ENCODE data around the gene ZMYND8.
A peak's percentile ranks its signal among the peaks of the same experiment; 100 is the strongest.
"Not testable (repeated sequence)": the region's sequence is repeated elsewhere in the genome, so short reads cannot be mapped to it uniquely, and the experiment has no call there.

Gene ZMYND8

DNA sequence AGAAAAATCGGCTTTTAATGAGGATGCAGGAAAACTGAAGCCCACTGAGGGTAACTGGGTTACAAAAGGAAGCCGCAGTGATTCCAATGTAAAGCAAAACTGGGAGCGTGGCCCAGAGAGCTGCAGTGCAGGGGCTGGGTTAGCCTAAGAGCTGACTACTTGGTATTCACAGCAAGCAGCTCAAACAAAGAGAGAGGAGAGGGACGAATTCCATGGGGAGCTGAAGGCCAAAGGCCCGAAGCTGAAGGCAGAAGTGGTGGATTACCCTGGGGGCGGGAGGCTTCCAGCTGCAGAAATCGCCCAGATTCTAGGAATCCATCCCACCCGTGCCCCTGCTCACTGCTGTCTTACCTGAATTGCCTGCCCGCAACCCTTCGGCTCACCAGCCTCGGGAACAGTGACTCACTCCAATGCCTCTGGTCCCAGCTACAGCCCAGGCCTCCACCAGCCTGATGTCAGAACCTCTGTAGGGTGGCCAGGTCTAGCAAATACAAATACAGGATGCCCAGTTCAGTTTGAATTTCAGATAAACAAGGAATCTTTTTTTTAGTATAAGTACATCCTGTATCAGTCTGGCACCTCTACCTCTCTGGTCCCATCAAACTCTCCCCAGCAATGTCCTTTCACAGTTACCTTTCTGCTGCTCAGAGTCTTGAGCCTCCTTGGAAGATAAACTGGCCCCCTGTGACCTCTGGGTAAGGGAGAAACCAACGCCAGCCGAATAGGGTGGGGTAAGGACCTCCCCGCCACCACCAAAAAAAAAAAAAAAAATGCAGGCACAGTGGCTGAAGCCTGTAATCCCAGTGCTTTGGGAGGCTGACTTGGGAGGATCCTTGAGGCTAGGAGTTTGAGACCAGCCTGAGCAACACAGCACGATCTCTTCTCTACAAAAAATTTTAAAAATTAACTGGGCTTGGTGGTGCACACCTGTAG lies 14.6 kb upstream of the ZMYND8 start:
- no peak for DNase-seq (ENCODE audit: low spot score)

DNA sequence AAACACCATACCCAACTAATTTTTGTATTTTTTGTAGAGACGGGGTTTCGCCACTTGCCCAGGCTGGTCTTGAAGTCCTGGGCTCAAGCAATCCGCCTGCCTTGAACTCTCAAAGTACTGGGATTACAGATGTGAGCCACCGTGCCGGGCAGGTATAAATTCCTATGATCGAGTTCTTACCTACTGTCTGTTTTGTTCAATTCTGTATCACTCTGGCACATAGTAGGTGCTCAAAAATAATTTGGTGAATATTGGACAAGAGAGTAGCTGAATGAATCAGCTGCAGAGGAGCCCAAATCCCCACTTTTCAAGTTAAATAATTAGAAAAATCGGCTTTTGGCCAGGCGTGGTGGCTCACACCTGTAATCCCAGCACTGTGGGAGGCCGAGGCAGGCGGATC lies 13.7 kb upstream of the ZMYND8 start:
- no peak for DNase-seq (ENCODE audit: low spot score)

DNA sequence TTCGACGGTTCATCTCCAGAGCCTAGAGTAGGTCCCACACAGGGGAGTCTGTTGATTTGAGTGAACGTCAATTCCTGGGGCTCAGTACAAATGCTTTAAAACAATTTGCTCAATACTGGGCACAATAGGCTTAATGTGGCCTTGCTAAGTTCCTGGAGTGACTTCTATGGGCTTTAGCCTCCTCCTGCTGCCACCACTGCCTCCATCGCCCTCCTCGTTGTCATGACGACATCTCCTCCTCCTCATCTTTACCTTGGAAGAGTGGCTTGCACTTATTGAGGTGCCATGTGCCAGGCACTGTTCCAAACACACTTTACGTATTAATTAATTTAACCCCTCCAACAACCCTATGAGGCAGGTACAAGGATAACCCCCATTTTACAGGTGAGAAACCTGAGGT lies 11.8 kb upstream of the ZMYND8 start:
- no peak for DNase-seq (ENCODE audit: low spot score)

DNA sequence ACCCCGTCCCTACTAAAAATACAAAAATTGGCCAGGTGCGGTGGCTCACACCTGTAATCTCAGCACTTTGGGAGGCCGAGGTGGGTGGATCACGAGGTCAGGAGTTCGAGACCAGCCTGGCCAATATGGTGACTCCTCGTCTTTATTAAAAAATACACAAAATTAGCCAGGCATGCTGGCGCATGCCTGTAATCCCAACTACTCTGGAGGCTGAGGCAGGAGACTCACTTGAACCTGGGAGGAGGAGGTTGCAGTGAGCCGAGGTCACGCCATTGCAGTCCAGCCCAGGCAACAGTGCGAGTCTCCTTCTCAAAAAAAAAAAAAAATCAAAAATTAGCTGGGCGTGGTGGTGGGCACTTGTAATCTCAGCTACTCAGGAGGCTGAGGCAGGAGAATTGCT lies 9.8 kb upstream of the ZMYND8 start:
- DNase-seq (ENCODE audit: low spot score): not testable (repeated sequence)

DNA sequence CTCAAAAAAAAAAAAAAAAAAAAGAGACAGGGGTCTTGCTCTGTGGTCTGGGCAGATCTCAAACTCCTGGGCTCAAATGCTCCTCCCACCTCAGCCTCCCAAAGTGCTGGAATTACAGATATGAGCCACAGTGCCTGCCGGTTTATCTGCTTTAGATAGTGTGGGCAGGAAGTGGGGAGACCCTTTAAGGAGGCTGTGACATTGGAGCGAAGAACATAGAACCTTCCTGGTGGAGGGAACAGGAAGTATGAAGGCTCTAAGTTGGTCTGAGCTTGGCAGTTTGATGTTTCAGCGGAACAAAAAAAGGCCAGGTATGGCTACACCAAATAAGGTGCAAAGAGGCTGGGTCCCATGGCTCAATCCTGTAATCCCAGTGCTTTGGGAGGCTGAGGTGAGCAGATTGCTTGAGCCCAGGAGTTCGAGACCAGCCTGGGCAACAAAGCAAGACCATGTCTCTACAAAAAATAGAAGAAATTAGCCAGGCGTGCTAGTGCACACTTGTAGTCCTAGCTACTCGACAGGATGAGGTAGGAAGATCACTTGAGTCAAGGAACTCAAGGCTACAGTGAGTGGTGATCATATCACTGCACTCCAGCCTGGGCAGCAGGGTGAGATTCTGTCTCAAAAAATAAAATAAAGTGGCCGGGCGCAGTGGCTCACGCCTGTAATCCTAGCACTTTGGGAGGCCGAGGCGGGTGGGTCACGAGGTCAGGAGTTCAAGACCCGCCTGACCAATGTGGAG lies 8.7 kb upstream of the ZMYND8 start:
- no peak for DNase-seq (ENCODE audit: low spot score)

DNA sequence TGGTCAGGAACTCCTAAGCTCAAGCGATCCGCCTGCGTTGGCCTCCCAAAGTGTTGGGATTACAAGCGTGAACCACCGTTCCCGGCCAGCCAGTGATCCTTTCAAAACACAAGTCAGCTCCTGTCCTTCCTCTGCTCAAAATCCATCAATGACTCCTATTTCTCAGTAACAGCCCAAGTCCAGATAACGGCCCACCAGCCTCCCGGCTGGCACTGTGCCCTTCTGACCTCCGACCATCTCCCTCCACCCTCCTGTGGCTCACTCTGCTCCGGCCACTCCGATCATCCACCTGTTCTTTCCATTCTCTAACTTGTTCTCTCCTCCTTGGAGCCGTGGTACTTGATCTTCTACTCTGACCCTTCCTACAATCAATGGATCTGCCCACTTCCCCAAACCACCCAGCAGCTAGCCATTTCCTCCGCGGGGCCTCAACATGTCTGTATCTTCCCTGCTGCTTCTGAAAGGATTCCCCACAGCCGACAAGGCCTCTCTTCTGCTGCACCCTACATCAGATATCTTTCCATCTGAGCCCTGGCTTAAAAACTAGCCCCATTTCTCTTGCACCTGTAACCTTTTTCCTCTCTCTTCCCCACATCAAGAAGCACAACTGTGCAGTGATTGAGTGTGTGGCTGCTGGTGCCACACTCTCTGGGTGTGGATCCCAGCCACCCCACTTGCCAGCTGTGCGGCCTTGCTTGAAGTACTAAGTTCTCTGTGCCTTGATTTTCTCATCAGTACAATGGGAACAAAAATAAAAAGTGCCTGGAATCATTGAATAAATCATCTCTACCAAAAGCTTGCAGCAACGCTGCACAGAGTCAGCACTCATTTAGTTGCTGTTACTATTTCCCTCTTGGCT lies 6.1 kb upstream of the ZMYND8 start:
- no peak for DNase-seq (ENCODE audit: low spot score)

DNA sequence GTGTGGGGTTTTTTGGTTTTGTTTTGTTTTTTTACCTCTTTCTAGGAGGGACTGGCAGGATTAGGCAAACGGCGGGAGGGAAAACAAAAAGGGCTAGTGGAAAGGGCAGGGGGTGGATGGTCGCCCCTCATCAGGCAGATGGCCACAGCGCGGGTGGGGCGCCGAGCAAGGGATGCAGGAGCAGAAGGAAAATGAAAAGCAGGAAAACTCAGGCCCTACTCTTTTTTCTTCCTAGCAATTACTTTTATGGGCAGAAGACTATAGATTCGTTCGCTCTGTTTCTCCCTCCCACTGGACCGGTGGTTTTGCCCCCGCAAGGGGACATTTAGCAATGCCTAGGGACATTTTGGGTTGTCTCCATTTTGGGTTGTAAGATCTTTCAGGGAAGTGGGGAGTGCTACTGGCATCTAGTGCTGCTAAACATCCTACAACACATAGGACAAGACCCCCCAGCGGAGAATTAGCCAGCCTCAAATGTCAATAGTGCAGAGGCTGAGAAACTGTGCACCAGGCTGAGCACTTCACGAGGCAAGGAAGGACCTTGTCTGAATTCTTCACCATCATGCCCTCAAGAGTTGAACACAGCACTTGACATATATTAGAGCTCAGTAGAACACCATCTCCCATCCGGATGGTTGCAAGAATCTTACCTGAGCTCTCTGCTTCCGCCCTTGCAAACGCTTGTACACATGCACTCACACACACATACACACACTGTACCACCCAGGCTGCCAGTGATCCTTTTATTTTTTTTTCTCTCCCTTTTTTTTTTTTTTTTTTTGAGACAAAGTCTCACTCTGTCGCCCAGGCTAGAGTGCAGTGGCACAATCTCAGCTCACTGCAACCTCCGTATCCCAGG lies 4.8 kb upstream of the ZMYND8 start:
- DNase-seq (ENCODE audit: low spot score): no peak

DNA sequence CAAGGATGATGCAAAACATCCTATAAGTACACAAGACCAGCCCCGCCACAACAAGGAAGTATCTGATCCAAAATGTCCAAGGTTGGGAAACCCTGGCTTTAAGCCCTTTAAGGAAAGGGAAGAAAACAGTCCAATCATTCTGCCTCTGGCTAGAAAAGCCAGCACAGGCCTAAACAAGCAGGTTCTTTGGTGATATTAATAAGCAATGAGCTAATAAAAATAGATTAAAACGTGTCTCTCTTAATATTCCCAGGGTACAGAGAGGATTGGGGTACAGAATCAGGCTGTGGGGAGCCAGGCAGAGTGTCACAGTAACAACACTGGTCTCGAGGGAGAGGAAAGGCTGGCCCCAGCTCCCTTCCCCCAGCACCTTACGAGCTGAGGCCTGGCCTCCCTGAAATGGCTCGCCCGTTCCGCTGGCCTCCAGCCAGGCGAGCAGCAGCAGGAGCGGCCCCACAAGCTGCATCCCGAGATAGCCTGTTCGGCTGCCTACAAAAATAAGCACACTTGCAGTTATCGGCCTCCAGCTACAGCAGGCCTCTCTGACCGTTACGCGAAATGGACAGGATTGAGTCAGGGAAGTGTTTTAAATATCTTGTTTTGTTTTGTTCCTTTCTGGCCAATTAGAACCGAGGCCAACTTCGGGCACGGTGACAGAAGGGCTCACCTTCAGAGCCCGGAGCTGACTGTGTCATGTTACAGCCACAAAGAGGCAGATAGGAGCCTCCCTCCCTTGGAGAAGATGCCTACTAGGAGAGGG lies 4.0 kb upstream of the ZMYND8 start:
- DNase-seq (ENCODE audit: low spot score): no peak

DNA sequence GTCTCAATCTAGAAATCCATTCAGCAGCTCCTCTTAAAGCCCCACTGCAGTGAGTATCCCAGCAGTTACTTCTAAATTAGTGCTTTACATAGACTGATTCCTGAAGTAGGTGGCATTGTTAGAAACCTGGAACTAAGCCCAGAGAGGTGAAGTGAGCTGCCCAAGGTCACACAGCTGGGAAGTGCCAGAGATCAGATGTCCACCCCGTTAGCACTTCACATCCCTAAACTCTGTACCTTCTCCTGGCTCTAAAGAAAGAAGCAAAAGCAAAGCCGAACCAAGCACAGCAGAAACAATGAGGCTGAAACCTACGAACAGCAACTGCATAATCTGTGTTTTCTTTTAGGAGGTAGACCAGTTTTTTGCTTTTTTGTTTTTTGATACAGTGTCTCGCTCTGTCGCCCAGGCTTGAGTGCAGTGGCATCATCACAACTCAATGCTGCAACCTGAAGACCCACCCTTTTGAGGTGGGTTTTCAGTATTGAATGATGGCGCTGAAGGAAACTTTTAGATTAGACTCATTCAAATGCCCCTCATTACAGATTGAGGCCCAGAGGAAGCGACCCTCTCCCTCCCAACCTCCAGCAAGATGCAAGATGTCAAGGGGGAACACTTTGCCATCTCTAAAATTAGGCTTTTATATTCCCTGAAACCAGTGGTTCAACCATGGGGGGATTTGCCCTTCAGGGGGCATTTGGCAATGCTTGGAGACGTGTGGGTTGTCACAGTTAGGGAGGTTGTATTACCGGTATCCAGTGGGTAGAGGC lies 3.2 kb upstream of the ZMYND8 start:
- DNase-seq (ENCODE audit: low spot score): no peak

DNA sequence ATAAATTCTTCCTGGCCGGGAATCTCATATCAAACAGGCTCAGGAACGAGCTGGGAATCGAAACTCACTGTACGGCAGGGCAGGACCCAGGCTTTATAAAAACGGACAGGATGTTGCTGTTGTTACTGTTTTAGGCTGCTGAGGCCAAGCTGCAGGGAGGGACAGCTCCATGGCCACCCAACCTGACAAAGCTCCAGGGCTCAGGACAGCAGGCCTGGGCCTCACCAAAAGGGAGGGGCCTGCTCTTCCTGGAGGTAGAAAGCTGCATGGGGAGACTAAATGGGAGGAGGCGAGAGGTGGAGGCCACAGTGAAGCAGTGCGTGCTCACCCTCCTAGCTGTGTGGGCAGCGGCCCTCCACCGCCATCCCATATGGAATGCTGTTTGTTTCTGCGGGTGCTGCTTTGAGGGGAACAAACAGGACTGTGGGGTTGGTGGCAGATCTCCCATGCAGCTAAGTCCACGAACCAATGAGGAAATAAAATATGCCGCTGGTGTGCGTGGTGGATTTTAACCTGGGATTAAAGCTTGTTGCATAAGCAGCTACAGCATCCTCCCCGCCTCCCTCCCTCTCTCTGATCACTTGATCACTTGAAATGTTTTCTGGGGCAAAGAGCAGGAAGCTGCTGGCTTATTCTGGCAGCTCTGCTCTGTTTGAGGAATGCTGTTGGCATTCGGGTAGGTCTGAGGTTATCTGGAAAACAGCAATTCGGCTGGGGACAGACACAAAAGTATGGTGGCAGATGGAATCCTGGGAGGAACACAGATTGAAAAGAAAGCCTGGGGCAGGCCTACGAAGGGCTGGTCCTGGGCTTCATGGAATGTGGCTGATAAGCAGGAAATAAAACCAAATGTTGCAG lies 2.4 kb upstream of the ZMYND8 start:
- DNase-seq (ENCODE audit: low spot score): no peak

DNA sequence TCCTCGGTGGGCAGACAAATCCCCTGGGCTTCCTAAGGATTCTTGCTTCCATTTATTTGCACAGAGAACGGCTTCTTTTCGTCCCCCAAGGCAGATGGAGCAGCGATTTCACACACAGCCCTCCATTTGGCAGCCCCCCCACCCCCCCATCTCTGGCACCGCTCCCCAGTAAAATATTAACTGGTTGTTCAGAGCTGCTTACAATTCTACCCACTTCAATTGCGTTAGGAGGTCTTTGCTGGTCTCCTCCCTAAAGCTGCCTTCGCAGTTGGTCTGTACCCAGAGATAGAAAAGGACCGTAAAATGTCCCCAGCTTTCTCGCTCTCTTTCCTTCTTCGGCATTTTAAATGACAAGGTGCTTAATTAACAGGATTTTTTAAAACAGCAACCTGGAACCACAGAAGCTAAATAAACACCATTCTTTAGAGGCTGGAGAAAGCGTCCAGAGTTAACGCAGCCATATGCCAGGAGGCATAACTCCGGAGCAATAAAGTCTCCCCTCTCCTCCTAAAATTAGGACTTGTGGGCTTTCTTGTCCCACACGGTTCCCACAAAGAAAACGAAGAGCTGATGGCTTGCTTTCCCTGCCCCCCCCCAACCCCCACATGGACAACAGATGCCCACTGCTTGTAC lies 1.7 kb upstream of the ZMYND8 start:
- no peak for DNase-seq (ENCODE audit: low spot score)

DNA sequence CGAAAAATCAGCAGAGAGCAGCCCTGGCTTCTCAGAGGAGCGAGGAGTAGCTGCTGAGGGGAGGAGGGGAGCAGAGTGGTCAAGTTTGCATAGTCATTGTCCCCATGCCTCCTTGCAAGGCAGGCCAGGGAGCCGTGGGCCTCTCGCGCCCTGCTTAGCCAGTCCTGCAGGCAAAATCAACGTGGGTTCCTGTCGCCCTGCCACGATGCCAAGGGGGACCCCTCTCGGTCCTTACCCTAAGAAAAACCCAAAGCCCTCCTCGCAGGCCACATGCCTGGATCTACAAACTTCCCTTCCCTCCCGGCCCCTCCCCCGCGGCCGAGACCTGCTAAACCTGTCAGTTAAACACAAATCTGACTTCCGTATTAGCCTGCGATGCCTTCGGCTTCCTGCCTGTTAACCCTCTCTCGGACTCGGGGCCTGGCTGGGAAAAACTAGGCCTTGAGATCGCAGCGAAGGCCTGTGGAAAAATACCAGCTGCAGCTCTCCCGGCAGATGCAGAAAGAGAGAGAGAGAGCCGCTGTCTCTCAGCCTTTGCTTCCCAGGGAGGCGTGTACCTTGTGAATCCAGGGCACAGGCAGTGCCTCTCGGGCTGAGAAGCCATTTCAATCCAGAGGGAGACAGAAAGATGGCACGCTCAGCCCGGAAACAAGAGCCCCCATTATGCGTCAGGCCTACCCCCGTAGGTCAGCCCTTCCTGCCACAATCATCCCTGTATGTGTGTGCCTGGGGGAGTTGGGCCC lies 968 bp upstream of the ZMYND8 start:
- DNase-seq (ENCODE audit: low spot score): peak; percentile 70

DNA sequence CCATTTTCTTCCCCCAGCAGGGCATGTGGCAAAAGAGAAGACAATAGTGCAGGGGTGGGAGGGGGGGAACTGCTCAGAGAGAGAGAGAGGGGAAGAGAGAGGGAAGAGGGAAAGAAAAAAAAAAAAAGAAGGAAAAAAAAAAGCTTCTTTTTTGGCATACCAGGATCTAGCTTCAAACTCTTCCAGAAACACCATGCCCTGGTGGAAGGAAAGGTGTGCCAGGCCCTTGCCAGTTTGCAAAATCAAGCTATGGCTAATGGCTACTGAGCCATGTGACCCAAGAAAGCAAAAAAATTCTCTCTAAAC lies 326 bp downstream of the ZMYND8 start:
- DNase-seq (ENCODE audit: low spot score): no peak

DNA sequence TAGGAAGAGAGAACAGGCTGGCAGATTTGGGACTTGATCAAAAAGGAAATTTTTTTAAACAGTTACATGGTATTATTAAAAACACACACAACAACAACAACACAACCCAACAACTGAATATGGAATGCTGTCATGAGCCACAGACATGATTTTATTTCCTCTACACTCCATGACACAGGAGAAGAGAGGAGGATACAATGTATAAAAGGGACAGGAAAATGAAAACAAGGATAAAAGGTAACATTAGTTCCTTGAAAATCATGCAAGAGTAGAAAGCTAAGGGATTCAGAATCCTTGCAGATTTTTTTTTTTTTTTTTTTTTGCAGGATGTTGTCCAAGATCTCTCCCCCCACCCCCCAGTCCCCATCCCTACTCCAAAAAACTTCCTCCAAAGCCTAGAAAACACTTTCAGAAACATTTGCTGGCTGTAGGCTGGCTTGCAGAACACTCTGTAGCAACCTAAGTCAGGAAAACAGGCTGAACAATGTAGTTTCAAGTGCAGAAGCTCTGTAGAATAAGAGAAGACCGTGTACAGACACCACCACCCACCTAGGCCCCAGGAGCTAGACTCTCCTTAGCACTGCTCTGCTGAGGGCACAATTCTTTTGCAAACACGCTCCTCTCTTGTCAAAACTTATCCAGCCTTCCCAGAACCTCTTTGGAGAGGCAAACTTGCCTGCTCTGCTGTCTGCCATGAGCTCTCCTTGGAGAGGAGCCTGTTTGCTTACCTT lies 845 bp downstream of the ZMYND8 start:
- no peak for DNase-seq (ENCODE audit: low spot score)

DNA sequence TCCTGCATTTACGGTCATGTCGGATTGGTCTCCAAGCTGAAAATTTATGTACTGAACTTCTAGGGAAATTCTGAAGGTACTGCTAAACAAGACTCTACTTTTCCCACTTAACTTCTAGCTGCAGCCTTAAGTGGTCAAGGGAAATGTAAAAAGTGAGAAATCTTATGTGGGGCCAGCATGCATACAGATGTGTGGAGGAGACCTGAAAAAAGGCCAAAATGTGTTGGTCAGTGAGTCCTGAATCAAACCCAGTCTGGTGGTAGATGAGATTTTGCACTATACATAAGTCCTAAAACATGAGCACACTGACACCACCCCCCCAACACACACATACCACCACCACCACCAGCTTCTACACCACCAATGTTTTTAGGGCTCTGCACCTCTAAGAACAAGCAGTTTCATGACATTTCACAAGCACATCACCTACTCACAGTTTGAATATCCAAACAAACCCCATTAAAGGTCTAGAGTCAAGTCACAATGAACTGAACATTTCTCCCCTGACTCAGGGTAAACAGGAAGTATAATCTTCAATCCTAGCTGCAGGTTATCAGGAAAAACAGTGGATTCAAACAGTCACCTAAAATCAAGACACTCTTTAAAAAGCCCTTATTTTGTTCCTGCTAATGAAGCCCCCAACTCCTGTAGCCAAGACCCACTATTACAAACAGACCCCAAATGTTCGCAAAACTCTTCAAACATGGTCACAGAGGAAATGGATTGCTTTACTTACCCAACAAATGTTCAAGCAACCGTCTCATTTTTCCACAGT lies 1.6 kb downstream of the ZMYND8 start:
- DNase-seq (ENCODE audit: low spot score): no peak

DNA sequence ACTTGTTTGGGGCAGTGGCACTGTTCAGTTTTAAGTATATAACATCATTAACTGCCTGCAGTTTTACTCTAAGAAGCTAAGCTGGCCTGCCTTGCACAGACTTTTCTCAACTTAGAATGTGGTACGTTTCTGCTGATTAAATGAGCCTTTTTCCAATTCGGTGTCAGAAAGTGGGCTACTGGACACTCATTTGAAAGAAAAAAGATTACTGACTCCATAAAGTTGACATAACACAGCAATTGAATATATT lies 2.1 kb downstream of the ZMYND8 start:
- DNase-seq (ENCODE audit: low spot score): no peak
